Measurements from ENCODE around the gene KCTD12. TPM values are rescaled to one million over a fixed set of nuclear protein-coding genes. Genes with fewer than 3 reads are reported as not detected.

The KCTD12 gene
- total RNA-seq, 6 experiments from 2014 or later: 0.66 to 3.4 (median 0.90) TPM

DNA sequence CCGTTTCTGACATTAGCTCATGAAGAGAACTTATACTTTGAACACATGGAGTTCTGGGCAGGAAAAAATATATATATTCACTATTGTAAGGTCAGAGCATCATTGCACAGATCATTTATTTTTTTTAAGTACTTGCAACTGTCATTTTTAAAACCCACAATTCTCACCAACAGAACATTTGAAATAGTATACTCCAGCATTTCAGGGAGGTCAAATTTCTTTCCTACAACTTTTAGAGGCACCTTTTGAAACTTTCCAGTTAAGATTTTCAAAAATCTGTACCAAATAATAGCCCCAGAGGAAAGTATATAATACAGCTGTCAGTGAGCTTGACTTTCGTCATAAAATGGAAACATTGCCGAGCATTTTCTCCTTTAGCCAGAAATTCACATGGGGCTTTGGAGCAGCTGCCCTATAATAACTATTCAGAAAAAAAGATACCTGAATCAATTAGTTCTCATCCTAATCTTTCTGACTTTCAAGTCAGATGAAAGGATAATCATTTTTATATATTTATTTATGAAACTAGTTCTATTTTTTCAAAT is 10.9 kb downstream of the KCTD12 start:
- H3K36me3 Mint-ChIP-seq (ENCODE audit: low read depth): no peaks in the 10 kb centered on the region
- no peaks in the 10 kb centered on the region for H3K9me3 Mint-ChIP-seq
- H3K27me3 Mint-ChIP-seq (ENCODE audit: insufficient read depth): peaks cover 5% of the 10 kb centered on the region; the same call in 1 of the 2 replicates
- H3K27ac Mint-ChIP-seq: no peak overlapping the region
- no peak for DNase-seq
- peaks cover 21% of the 10 kb centered on the region for H3K4me1 Mint-ChIP-seq (ENCODE audit: low read depth)
- TF ChIP-seq, protein P1, sequence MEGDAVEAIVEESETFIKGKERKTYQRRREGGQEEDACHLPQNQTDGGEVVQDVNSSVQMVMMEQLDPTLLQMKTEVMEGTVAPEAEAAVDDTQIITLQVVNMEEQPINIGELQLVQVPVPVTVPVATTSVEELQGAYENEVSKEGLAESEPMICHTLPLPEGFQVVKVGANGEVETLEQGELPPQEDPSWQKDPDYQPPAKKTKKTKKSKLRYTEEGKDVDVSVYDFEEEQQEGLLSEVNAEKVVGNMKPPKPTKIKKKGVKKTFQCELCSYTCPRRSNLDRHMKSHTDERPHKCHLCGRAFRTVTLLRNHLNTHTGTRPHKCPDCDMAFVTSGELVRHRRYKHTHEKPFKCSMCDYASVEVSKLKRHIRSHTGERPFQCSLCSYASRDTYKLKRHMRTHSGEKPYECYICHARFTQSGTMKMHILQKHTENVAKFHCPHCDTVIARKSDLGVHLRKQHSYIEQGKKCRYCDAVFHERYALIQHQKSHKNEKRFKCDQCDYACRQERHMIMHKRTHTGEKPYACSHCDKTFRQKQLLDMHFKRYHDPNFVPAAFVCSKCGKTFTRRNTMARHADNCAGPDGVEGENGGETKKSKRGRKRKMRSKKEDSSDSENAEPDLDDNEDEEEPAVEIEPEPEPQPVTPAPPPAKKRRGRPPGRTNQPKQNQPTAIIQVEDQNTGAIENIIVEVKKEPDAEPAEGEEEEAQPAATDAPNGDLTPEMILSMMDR (IDR thresholded peaks at IDR 0.05): no peak
- H3K4me3 Mint-ChIP-seq: no peak overlapping the region

- Mint-ChIP-seq H3K4me1 (ENCODE audit: low read depth) (peaks cover 13% of the 10 kb centered on the region), H3K27ac (no peak overlapping the region), H3K36me3 (ENCODE audit: low read depth) (no peaks in the 10 kb centered on the region), H3K4me3 (no peak overlapping the region), H3K27me3 (ENCODE audit: insufficient read depth) (peaks cover 5% of the 10 kb centered on the region), H3K9me3 (no peaks in the 10 kb centered on the region)
- DNase-seq: no peak
- TF ChIP-seq, protein P1 (IDR thresholded peaks at IDR 0.05): no peak
Measured at GRCh38 chr13:76874479-76874878, 11.7 kb downstream of the KCTD12 start.

- H3K4me3 Mint-ChIP-seq: no peak overlapping the region
- peaks cover 6% of the 10 kb centered on the region; the same call in 1 of the 2 replicates for H3K4me1 Mint-ChIP-seq (ENCODE audit: low read depth)
Measured at GRCh38 chr13:76873445-76873844, 12.8 kb downstream of the KCTD12 start.

DNA sequence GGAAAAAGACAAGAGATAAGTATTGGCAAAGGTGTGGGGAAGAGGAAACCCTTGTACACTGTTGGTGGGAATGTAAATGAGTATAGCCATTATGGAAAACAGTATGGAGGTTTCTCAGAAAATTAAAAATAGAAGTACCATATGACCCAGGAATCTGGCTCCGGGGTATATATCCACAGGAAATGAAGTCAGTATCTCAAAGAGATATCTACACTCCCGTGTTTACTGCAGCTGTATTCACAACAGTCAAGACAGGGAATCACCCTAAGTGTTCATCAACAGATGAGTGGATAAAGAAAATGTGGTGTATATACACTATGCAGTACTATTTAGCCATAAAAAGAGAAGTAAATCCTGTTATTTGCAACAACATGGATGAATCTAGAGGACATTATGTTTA is 13.5 kb downstream of the KCTD12 start:
- H3K27me3 Mint-ChIP-seq (ENCODE audit: insufficient read depth): peaks cover 5% of the 10 kb centered on the region
- DNase-seq: no peak
- H3K27ac Mint-ChIP-seq: no peak overlapping the region
- no peak overlapping the region for H3K4me3 Mint-ChIP-seq
- no peaks in the 10 kb centered on the region; the same call in 1 of the 2 replicates for H3K4me1 Mint-ChIP-seq (ENCODE audit: low read depth)
- TF ChIP-seq, protein P1 (IDR thresholded peaks at IDR 0.05): no peak
- H3K9me3 Mint-ChIP-seq: no peaks in the 10 kb centered on the region
- no peaks in the 10 kb centered on the region for H3K36me3 Mint-ChIP-seq (ENCODE audit: low read depth)

More at GRCh38 chr13:76873445-76873844, 12.8 kb downstream of the KCTD12 start:
- DNase-seq: no peak
- Mint-ChIP-seq H3K36me3 (ENCODE audit: low read depth) (no peaks in the 10 kb centered on the region), H3K27ac (no peak overlapping the region), H3K9me3 (no peaks in the 10 kb centered on the region), H3K27me3 (ENCODE audit: insufficient read depth) (peaks cover 5% of the 10 kb centered on the region)
- TF ChIP-seq, protein P1 (IDR thresholded peaks at IDR 0.05): no peak

DNA sequence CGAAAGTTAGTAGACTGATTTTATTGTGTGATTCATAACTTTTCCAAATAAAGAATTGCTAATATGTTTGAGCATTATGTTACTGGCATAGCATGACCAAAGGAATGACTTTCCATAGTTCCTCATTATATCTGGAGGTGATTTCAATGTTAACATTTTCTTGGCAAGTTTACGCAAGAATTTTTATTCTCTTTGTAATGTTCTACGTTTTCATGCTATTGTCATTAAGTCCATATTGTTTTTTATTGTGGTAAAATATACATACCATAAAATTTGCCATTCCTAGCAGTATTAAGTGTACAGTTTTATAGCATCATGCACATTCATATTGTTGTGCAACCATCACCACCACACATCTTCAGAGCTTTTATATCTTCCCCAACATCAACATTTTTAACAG is 14.8 kb downstream of the KCTD12 start:
- no peaks in the 10 kb centered on the region for H3K36me3 Mint-ChIP-seq (ENCODE audit: low read depth)
- no peaks in the 10 kb centered on the region for H3K9me3 Mint-ChIP-seq
- TF ChIP-seq, protein P1 (IDR thresholded peaks at IDR 0.05): no peak
- H3K27me3 Mint-ChIP-seq (ENCODE audit: insufficient read depth): peaks cover 5% of the 10 kb centered on the region
- H3K27ac Mint-ChIP-seq: no peak overlapping the region
- DNase-seq: no peak
- no peak overlapping the region for H3K4me3 Mint-ChIP-seq
- no peaks in the 10 kb centered on the region; the same call in 1 of the 2 replicates for H3K4me1 Mint-ChIP-seq (ENCODE audit: low read depth)
